C4-2B (cell line): Measurements from ENCODE around the gene MYZAP.

Experiments used
- CTCF ChIP-seq: fragments of 450-650 bp; conservative IDR thresholded peaks from 2 replicates; pipeline ENCODE4 v1.5.1; 2017; ENCODE audit warnings: mild to moderate bottlenecking
- ZFX ChIP-seq: fragments of 450-650 bp; IDR thresholded peaks from 2 replicates; pipeline ENCODE4 v1.6.1; 2017

- TF ChIP-seq CTCF (no peak), ZFX (no peak)
These were observed 95.0 kb downstream of the MYZAP start for GRCh38 chr15:57686657-57687056.
